UCSD-AML1 (cell line): ENCODE measurements around the gene RTF1.

Source experiments
- DNase-seq: peaks from one replicate; lab custom pipeline; 2025; ENCODE audit not compliant: unreplicated experiment; lab: John Stamatoyannopoulos, UW

Gene RTF1

GRCh38 chr15:41484937-41485625, 68.2 kb downstream of the RTF1 start:
- no peak for DNase-seq

DNA sequence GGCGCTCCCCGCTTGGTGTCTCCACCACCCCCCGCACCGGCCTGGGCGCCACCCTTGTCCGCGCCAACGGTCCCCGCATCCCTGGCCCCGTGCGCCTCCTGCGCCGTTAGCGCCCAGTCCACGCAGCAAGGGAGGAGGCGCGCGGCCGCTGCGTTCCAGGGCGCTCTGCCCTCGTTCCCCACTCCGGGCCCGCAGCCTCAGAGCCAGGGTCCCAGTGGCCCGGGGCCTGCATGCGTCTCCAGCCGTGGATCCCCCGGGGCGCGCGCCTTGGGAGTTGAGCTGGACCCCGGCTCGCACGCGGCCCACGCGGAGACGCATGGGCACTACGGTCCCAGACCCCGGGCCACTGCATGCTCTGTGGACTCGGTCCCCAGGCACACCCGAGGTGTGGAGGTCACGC, 69.4 kb downstream of the RTF1 start:
- no peak for DNase-seq

DNA sequence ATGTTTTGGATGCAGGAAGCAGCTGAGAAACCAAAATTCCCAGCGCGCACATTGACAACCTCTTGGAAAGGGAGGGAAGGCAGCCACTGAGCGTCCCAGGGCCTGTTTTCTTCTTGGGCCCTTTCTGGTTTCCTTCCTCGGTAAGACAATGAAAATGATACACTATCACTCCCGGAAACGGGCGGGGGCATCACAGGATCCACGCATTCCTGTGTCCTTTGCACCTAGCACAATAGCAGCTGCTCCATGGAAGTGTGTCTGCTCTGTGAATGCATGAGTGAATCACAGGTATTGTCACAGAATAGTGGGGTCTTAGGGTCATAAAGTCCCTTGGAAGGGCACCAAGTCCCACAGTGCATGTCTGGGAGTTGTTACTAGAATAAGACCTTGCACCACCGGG, 70.5 kb downstream of the RTF1 start:
- no peak for DNase-seq

DNA sequence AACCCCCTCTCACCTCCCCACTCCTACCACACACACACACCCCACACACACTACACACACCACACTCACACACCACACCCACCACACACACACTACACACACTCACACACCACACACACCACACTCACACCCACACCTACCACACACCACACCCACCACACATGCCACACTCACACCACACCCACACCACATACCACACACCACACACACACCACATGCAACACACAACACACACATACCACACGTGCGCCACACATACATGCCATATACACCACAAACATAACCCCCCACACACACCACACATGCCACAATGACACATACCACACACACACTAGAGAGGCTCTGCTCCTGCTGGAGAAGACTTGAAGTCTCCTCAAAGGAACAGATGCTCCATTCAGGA, 70.9 kb downstream of the RTF1 start:
- DNase-seq, result no peak

GRCh38 chr15:41489641-41490040, 72.7 kb downstream of the RTF1 start:
- DNase-seq, result no peak

- no peak for DNase-seq
Measured at GRCh38 chr15:41490355-41490754, 73.5 kb downstream of the RTF1 start.

DNA sequence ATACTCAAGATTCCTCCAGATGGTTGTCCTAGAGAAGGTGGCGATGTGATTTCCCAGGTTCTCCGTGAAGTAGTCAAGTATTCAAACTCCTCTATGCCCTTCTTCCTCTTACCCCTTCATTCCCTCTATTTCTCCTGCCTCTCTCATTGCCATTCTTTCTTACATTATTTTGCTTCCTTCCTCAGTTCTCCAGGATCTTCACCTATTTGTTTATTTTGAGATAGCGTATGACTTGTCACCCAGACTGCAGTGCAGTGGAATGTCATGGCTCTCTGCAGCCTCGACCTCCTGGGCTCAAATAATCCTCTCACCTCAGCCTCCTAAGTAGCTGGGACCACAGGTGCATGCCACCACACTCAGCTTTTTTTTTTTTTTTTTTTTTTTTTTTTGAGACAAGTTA, 75.0 kb downstream of the RTF1 start:
- no peak for DNase-seq

DNA sequence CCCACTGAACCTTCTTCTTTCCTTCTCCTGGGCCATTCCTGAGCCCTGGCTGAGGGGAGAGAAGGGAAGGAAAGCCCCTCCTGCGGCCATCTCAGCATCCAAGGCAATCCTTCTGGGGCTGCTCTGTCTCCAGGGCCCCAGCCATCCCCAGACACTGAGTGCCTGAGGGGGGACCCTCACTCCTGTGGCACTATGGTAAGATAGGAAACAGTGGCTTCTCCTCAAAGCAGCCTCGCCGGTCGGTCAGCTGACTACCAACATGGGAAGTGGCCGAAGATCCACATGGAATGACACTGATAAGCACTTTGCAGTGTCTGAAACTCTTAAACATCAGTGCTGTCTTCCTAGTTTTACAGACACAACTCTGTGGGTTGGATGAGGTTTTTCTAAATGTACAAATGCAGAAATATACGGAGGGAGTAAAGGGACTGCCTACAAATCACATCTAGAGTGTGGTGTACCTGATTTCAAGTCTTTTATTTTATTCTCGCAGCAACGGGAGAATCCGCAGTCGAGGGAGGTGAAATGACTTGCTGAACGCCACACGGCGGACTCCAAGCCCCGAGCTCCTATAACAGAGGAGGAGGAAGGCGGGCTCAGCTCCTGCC, 75.8 kb downstream of the RTF1 start:
- DNase-seq, result no peak

- DNase-seq, result peak; percentile 78
Measured at GRCh38 chr15:41493205-41493901, 76.5 kb downstream of the RTF1 start, which contains the start of gene ITPKA. Gene ITPKA (plus strand): TSS chr15:41493874. CDS start chr15:41493928, 54 bp downstream.

GRCh38 chr15:41493902-41494189, 77.0 kb downstream of the RTF1 start:
- no peak for DNase-seq

DNA sequence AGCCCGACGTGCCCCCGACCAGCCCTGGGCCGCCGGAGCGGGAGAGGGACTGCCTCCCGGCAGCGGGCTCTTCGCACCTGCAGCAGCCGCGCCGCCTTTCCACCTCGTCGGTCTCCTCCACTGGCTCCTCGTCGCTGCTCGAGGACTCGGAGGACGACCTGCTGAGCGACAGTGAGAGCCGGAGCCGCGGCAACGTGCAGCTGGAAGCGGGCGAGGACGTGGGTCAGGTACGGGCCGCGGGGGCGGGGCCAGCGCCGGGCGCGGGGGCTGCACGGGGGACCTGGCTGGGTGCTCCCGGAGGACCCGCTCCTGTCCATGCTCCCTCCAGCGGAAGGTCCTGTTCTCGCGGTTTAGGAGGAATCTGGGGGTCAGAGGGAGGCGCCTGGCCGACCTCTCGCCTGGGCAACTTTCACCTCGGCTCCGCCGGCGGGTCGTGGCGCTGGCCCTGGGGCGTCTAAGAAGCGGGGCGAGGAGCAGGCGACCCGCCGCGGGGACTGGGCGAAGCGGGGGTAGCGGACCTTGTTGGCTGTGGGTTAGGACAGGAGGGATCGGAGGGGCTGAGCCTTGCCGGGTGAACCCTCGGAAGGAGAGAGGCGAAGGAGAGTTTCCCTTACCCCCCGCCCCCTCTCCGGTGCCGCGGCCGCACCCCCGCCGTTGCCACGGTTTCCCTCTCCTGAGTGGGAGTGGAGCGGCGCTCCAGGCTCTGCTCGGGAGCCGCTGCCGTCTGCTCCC, 77.5 kb downstream of the RTF1 start:
- no peak for DNase-seq

DNA sequence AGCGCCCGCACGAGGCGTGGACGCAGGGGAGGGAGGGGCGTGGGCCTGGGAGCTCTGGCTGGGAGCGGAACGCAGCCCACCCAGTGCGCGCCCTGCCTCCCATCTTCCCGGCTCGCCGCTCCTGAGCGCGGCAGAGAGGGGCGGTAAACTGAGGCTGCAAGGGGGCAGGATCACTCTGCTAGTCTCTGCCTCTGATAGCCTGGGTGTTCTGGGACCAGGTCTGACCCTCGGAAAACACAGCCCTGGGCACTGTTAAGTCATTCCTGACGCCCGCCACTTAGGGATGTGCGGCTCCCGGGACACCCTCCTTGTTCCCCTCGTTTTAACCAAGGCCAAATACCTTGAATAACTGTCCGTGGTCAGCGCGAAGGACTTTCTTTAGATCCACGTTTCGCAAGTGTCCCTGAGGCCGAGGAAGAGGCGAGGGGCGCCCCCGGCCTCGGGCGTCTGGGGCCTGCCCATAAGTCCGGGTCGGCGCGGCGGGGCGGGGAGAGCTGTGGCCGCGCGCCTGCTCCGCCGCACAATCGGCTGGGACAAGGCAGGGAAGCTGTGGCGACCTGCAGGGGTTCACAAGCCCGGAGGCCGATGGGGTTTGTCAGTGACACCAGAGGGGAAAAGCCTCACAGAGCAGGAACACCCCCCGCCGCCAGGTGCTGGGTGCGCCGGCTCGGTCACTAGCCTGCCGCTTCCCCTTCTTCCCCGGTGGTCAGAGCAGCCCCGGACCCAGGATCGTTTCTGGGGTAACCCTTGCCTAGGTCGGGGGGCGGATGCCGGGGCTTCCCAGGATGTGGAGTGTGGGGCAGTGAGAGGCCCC, 78.2 kb downstream of the RTF1 start:
- no peak for DNase-seq

- DNase-seq, result no peak
Measured at GRCh38 chr15:41495736-41496599, 79.1 kb downstream of the RTF1 start.

DNA sequence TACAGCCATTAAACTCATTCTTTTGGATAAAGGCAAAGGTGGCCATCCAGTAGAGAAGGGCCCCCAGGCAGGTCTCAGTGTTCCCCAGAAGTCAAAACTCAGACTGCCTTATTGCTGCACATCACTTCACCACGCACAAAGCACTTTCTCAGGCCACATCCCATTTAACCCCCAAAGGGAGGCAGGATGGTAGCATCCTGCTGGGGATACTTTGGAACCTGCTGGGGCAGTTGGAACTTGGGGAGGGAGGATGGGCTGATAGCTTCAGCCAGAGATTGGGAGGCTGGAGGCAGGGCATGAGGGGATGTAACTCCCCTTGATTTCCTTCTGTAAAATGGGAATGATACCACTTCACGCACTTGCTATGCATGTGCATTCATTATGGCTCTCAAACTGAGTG, 81.8 kb downstream of the RTF1 start:
- no peak for DNase-seq

DNA sequence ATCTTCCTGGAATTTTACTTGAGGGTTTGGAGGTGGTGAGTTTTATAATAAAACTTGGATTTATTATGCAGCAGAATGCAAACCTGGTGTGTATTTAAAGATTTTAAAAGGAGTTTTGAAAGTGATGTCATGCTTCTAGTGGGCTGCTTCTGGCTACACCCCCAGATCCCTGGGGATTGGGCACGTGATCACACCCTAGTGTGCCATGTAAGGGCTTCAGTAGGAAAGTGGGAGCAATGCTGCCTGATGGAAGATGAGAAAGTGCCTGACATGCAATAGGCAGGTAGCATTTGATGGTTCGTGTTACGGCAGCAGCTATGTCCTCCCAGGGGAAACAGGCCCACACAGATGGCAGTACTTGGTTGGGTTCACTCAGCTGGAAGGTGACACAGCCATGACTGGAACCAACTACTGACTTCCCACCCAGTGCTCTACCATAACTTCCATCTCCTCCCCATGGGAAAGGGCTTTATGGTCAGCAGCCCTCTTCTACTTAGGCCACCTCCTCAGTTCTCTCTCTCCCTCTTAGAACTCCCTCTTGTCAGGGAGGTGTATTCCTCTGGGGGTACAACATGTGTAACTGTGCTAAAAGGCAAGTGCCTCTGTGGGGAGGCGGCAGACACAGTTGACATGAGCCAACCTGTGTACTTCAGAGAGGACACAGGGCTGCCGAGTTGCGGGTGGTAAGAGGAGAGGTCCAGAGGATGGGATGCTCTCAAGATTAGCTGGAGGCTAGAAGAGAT, 82.4 kb downstream of the RTF1 start:
- DNase-seq, result no peak

- DNase-seq, result no peak
Measured at GRCh38 chr15:41501191-41501917, 84.5 kb downstream of the RTF1 start.

- no peak for DNase-seq
Measured at GRCh38 chr15:41501931-41502794, 85.3 kb downstream of the RTF1 start.
